ES-I3 (cell line): ENCODE results near the gene MUC13.
"Not testable (repeated sequence)": the region's sequence is repeated elsewhere in the genome, so short reads cannot be mapped to it uniquely, and the experiment has no call there.

Source experiments
- H3K36me3 ChIP-seq: 2 replicates; pipeline ENCODE4 v1.6.1; 2013; ENCODE audit warnings: mild to moderate bottlenecking, low read length, control low read depth, moderate library complexity; ENCODE audit not compliant: insufficient read depth
- H3K4me1 ChIP-seq: 2 replicates; pipeline ENCODE4 v1.6.1; 2013; ENCODE audit warnings: mild to moderate bottlenecking, control low read depth, low read length; ENCODE audit not compliant: insufficient read depth
- H3K9ac ChIP-seq: 2 replicates; pipeline ENCODE4 v1.6.1; 2013; ENCODE audit warnings: low read depth, mild to moderate bottlenecking, low read length, moderate library complexity
- H3K9me3 ChIP-seq: 2 replicates; pipeline ENCODE4 v1.6.1; 2013; ENCODE audit warnings: mild to moderate bottlenecking, low read length, moderate library complexity; ENCODE audit not compliant: control insufficient read depth, insufficient read depth

MUC13 gene

DNA sequence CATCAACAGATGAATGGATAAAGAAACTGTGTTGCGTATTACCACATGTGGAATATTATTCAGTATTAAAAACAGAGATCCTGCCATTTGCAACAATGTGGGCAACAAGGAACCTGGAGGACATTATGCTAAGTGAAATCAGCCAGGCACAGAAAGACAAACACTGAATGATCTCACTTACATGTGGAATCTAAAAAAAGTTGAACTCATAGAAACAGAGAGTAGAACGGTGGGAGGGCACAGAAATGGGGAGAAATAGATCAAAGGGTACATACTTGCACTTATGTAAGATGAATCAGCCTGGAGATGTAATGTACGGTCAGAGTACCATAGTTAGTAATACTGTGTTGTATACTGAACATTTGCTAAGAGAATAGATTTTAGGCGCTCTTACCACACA lies 29.8 kb upstream of the MUC13 start:
- Histone ChIP-seq H3K9ac (no peak overlapping the region), H3K36me3 (no peaks in the 10 kb centered on the region), H3K4me1 (no peaks in the 10 kb centered on the region), H3K9me3 (no peaks in the 10 kb centered on the region; the same call in 1 of the 2 replicates)

DNA sequence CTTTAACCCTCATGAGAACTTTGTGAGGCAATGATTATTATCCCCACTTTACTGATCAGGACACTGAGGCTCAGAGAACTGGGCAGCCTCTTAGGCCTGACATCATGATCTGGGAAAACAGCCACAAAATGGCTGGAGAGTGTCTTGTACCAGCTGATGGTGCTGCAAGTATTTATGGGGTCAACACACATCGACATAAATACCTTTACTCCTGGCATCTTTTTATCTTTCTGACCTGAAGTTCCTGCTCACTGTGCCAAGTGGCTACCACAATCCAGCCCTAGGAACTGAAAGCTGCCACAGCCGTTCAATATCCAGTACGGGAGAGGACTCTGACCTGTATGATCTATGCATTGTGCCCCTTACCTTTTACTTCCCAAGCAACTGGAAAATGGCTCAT lies 29.2 kb upstream of the MUC13 start:
- Histone ChIP-seq H3K9me3 (no peaks in the 10 kb centered on the region; the same call in 1 of the 2 replicates), H3K36me3 (no peaks in the 10 kb centered on the region), H3K4me1 (no peaks in the 10 kb centered on the region), H3K9ac (no peak overlapping the region)

DNA sequence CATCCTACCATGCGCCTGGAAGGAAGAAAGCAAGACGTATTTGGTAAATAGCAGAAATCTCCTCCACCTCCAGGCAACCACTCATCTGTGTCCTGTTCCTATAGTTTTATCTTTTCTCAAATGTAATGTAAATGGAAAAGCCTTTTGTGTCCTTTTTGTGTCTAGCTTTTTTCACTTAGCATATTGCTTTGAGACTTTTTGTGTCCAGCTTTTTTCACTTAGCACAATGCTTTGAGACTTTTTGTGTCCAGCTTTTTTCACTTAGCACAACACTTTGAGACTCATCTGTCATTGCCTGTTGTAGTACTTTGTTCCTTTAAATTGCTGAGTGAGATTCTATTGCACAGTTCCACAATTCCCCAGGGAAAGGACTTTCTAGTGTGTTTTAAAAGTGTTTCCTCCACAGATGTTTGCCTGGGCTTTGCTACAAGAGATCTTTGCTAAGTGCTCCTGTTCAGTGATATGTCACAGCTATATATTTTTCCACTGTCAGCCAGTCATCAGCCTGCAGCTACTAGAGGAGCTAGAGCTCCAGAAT lies 27.9 kb upstream of the MUC13 start:
- no peaks in the 10 kb centered on the region for H3K4me1 ChIP-seq
- no peak overlapping the region for H3K9ac ChIP-seq
- no peaks in the 10 kb centered on the region; the same call in 1 of the 2 replicates for H3K9me3 ChIP-seq
- no peaks in the 10 kb centered on the region for H3K36me3 ChIP-seq

DNA sequence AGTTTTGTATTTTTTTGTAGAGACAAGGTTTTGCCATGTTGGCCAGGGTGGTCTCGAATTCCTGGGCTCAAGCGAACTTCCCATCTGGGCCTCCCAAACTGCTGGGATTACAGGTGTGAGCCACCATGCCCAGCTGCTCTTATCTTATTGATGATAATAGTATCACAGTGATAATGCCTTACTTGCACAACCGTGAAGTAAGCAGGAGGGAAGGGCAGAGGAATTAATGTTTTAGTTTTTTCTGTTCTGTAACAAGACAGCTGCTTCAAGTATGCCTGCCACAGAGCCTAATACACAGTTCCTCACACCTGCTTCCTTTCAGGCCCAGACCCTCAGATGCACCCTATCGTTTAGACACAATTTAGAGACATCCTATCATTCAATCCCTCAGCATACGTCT lies 26.1 kb upstream of the MUC13 start:
- H3K9ac ChIP-seq = no peak overlapping the region
- no peaks in the 10 kb centered on the region for H3K4me1 ChIP-seq
- no peaks in the 10 kb centered on the region for H3K36me3 ChIP-seq
- no peaks in the 10 kb centered on the region; the same call in 1 of the 2 replicates for H3K9me3 ChIP-seq

DNA sequence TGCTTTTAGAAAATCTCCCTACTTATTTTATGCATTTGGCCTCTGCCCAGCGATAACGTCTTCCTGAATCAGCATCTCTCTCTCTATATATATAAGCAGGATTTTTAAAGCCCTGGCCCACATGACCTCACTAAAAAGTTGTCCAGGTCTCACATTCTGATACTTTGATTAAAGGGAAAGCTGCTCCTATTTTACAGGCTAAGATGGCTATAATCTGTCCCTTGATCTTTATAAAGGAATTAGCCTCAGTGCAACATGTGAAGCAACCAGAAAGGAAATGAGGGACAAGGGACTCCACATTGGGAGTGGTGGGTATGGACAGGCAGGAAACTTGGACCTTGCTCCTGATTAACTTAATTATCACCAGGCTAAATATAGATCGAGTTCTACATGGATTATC lies 25.6 kb upstream of the MUC13 start:
- no peaks in the 10 kb centered on the region; the same call in 1 of the 2 replicates for H3K9me3 ChIP-seq
- H3K4me1 ChIP-seq = no peaks in the 10 kb centered on the region
- H3K36me3 ChIP-seq = no peaks in the 10 kb centered on the region
- H3K9ac ChIP-seq = no peak overlapping the region

DNA sequence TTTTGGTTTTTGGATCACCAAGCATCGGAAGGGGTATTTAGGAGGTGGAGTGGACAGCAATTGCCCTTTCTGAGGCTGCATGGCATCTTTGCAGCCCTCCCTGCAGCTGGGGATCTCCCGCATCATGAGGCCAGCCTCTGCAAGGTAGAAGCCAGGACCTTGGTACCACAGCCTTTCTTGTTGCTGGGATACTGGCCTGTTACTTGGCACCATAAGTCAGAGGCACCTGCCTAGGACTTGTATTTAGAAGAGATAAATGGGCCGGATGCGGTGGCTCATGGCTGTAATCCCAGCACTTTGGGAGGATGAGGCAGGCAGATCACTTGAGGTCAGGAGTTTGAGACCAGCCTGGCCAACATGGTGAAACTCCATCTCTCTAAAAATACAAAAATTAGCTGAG lies 23.4 kb upstream of the MUC13 start:
- H3K9me3 ChIP-seq, H3K36me3 ChIP-seq, H3K9ac ChIP-seq, H3K4me1 ChIP-seq: not testable (repeated sequence)

DNA sequence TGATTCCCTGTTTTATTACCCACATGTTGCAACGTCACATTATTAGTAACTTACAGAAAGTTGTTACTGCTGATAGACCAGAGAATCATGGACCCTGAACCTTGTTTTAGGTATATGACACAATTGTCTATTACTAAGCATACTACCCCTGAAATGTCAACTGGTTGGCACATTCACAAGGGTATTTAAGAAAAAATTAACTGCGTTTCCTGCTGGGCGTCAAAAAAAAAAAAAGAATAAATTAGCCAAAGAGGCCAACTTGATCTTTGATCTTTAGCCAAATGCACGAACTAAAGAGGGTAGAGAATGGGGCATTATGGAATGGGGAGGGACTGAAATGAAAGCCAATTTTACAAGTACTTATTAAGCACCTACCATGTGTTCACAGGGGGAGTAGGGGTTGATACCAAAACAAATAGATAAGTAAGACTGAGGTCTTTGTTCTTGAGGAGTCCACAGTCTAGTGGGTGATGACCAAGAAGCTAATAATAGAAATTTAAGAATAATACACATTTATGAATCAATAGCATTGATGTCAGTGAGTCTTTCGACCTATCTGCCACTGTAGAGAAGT lies 17.8 kb upstream of the MUC13 start:
- no peaks in the 10 kb centered on the region for H3K9me3 ChIP-seq
- H3K4me1 ChIP-seq = peaks cover 8% of the 10 kb centered on the region; the same call in 1 of the 2 replicates
- no peaks in the 10 kb centered on the region for H3K36me3 ChIP-seq
- no peak overlapping the region for H3K9ac ChIP-seq

DNA sequence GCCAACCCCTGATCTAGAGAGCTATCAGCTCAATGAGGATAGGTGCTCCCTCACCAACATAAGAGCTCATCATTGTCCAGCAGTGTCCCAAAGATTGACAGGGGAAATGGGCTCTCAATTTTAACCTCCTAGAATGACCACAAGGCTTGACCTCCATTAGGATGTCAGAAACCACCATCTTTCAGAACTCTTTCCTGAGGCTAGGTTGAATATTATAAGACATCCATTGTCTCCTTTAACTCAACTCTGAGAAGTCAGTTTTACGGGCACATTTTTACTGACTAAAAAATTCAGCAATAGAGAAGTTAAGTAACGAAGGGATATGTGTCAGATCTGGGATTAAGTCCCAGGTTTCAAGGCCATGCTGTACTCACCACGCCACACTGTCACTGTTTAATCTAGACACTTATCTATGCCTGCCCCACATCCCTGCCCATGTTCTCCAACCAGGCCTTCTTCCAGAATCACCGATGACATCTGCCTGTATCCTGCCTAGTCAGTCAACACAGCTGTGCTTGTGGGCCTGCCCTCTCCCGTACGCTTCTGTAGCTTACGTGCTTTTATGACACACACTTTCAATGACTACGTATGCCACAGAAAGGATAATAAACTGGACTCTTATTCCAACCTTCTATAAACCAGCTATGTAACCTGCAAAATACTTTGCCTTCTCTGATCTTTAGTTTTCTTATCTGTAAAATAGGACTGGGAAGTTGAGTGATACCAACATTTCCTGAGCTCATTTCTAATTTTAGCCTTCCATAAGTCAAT lies 17.1 kb upstream of the MUC13 start:
- no peaks in the 10 kb centered on the region for H3K9me3 ChIP-seq
- H3K9ac ChIP-seq = no peak overlapping the region
- no peaks in the 10 kb centered on the region for H3K36me3 ChIP-seq
- H3K4me1 ChIP-seq = peaks cover 8% of the 10 kb centered on the region; the same call in 1 of the 2 replicates

DNA sequence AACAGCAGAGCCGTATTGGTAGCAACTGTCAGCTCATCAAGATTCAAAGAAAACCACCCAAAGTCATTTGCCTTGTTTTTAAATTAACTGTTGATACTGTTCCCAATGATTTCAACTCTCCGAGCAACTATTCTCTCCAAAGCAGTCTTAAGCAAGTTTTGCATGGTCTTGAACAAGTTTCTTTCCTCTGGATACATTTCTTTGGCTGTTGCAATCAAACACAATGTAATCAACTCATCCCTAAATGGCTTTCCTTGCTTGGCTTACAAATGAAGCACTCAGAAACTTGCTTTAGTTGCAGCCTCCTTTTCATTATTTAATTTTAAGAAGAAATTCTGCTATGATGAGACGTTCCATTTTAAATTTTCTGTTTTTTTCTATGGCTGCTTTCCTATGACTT lies 15.5 kb upstream of the MUC13 start:
- Histone ChIP-seq H3K4me1 (peaks cover 8% of the 10 kb centered on the region; the same call in 1 of the 2 replicates), H3K9me3 (no peaks in the 10 kb centered on the region), H3K36me3 (no peaks in the 10 kb centered on the region), H3K9ac (no peak overlapping the region)

DNA sequence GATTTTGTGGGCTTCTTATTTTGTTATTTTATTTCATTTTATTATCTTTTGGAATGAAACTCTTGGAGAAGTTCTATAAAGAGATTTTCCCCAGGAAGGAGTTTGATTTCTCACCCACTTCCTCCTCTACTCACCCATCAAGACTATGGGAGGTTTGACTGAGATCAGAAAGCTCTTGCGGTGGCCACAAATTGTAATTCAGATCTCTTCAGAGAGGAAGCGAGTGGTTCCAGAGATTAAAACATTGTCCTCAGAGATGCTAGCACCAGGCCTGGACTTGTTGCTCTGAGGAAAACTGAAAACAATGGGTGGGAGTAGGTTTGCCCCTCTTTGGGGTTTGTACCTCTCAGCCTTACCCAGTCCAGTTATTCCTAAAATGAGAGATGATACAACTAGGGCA lies 8.1 kb upstream of the MUC13 start:
- H3K36me3 ChIP-seq = no peaks in the 10 kb centered on the region
- H3K9ac ChIP-seq = no peak overlapping the region

DNA sequence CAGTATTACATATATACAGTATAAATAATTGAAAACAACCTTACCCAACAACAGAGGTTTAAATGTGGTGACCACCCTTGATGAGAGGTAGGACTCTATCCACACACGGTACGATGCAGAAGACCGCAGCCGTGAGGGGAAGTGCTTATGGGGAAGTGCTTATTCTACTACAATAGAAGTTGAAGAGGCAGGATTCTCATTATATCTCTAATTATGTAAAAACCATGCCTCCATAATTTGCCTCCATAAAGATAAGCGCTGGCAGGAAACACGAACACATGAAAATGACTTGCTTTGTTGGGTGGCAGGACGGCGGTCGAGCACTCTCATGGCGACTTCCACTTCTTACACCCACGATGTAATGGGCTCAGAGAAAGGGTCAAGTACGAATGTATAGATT lies 7.2 kb upstream of the MUC13 start:
- H3K36me3 ChIP-seq = no peaks in the 10 kb centered on the region
- H3K9me3 ChIP-seq = no peaks in the 10 kb centered on the region
- H3K4me1 ChIP-seq = no peaks in the 10 kb centered on the region
- H3K9ac ChIP-seq = no peak overlapping the region

More for the DNA sequence above, 8.1 kb upstream of the MUC13 start:
- H3K4me1 ChIP-seq = no peaks in the 10 kb centered on the region
- no peaks in the 10 kb centered on the region for H3K9me3 ChIP-seq

DNA sequence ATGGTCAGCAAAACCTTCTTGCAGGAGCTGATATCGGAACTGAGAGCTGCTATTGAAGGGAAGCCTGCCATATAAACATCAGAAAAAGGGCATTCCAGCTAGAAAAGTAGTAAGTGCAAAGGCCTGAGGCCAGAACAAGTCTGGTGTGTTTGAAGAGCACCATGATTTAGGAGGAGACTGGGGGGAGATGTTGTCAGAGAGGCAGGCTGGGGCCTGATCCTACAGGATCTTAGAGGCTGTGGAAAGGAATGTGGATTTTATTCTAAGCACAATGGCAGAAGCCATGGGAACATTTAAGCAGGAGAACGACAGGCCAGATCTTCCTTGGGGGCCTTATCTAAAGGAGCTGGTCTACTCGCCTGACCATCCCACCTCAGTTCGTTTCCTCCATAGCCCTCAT lies 5.1 kb upstream of the MUC13 start:
- Histone ChIP-seq H3K4me1 (no peaks in the 10 kb centered on the region), H3K9me3 (no peaks in the 10 kb centered on the region), H3K36me3 (no peaks in the 10 kb centered on the region), H3K9ac (no peak overlapping the region)

DNA sequence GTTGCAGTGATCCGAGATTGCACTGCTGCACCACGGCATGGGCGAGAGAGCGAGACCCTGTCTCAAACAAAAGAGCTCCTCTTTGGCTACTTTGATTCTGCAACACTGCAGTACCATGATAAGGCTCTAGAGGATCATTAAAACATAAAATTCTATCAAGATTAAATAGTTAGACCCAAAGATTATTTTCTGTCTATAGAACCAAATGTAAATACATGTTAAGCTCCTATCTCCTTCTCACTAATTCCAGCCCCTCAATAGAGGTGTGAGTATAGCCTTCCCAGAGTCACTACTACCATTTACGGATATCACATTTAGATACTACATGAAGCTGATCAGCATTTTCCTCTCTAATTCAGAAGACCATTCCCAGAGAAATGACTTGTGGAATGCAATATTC lies 4.3 kb upstream of the MUC13 start:
- Histone ChIP-seq H3K9me3 (no peaks in the 10 kb centered on the region), H3K9ac (no peak overlapping the region), H3K36me3 (no peaks in the 10 kb centered on the region), H3K4me1 (no peaks in the 10 kb centered on the region)

DNA sequence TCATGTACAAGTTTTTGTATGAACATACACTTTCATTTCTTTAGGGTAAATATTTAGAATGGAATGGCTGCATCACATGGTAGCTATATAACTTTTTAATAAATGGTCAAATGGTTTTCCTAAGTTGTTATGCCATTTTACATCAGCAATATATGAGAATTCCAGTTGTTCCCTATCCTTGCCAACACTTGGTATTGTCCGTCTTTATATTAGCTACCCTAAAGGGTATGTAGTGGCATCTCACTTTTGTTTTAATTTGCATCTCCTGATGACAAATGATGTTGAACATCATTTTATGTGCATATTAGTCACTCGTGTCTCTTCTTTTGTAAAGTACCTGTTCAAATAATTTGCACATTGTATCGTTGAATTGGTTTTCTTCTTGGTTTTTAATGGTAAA lies 2.5 kb upstream of the MUC13 start:
- Histone ChIP-seq H3K9me3 (no peaks in the 10 kb centered on the region), H3K9ac (no peak overlapping the region), H3K36me3 (no peaks in the 10 kb centered on the region), H3K4me1 (no peaks in the 10 kb centered on the region)
